Loucy (cell line): Measurements from ENCODE around the gene MBD6.

Experiments
- H2AFZ ChIP-seq: fragments of 200-600 bp; sonication (generic); 2 replicates; pipeline ENCODE4 v1.6.0; 2016; ENCODE audit warnings: antibody characterized with exemption, mild to moderate bottlenecking, low read length, moderate library complexity
- H3F3A ChIP-seq: fragments of 200-600 bp; 2 replicates; pipeline ENCODE4 v1.6.0; 2016; ENCODE audit warnings: antibody characterized with exemption, low read depth, mild to moderate bottlenecking
- H3K27me3 ChIP-seq: fragments of 200-600 bp; sonication (generic); 2 replicates; pipeline ENCODE4 v1.6.1; 2014; ENCODE audit warnings: low read length, mild to moderate bottlenecking; ENCODE audit not compliant: insufficient read depth, poor library complexity, severe bottlenecking
- H3K36me3 ChIP-seq: fragments of 200-600 bp; sonication (generic); 2 replicates; pipeline ENCODE4 v1.6.1; 2016; ENCODE audit warnings: low read length; ENCODE audit not compliant: insufficient read depth
- H3K4me1 ChIP-seq: fragments of 200-600 bp; sonication (generic); 2 replicates; pipeline ENCODE4 v1.5.1; 2014; ENCODE audit warnings: low read length, mild to moderate bottlenecking; ENCODE audit not compliant: insufficient read depth, poor library complexity, severe bottlenecking
- H3K4me2 ChIP-seq: fragments of 200-600 bp; sonication (generic); 2 replicates; pipeline ENCODE4 v1.6.0; 2014; ENCODE audit warnings: antibody characterized with exemption, low read length, low read depth, mild to moderate bottlenecking; ENCODE audit not compliant: poor library complexity, severe bottlenecking
- H3K4me3 ChIP-seq: fragments of 200-600 bp; sonication (generic); 2 replicates; pipeline ENCODE4 v1.5.1; 2014; ENCODE audit warnings: low read length, mild to moderate bottlenecking, mixed read lengths; ENCODE audit not compliant: poor library complexity, severe bottlenecking
- H3K79me2 ChIP-seq: fragments of 200-600 bp; sonication (generic); 2 replicates; pipeline ENCODE4 v1.6.1; 2014; ENCODE audit warnings: low read length; ENCODE audit not compliant: insufficient read depth
- H3K9ac ChIP-seq: fragments of 200-600 bp; sonication (generic); 2 replicates; pipeline ENCODE4 v1.6.0; 2014; ENCODE audit warnings: mild to moderate bottlenecking, low read depth, low read length, moderate library complexity; ENCODE audit not compliant: poor library complexity, severe bottlenecking
- H3K9me2 ChIP-seq: fragments of 200-600 bp; sonication (generic); replicated peaks from 2 replicates; pipeline ENCODE4 v1.6.1; 2016; ENCODE audit warnings: low read depth, low read length, mixed read lengths
- H3K9me3 ChIP-seq: fragments of 200-600 bp; sonication (generic); 2 replicates; pipeline ENCODE4 v1.6.1; 2014; ENCODE audit warnings: mild to moderate bottlenecking, antibody characterized with exemption, low read length, low read depth; ENCODE audit not compliant: insufficient read depth
- H4K20me1 ChIP-seq: fragments of 200-600 bp; sonication (generic); 2 replicates; pipeline ENCODE4 v1.6.0; 2014; ENCODE audit warnings: antibody characterized with exemption, low read length, mild to moderate bottlenecking; ENCODE audit not compliant: insufficient read depth, poor library complexity, severe bottlenecking
- EZH2phosphoT487 ChIP-seq: fragments of 200-600 bp; IDR thresholded peaks from 2 replicates; pipeline ENCODE4 v1.6.1; 2018; ENCODE audit warnings: antibody characterized with exemption, mild to moderate bottlenecking, moderate library complexity, borderline replicate concordance
- TF ChIP-seq, protein P1 (sequence below): fragments of 200-600 bp; sonication (generic); conservative IDR thresholded peaks from 2 replicates; pipeline ENCODE4 v1.5.1; 2014; ENCODE audit warnings: mild to moderate bottlenecking, antibody characterized with exemption, low read length

The MBD6 gene

DNA sequence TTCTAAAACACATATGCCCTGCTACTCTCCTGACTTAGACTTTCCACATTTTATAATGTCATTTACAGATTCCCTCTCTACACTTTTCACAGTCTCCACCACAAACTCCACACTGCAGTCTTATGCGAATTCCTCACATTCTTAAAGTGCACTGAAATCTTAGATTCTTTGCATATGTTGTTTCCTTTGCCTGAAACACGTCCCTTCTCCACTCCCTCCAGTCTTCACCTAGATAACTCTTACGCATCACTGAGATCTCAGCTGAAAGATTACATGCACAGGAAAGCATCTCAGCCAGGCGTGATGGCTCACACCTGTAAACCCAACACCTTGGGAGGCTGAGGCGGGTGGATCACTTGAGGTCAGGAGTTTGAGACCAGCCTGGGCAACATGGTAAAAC lies 39.2 kb upstream of the MBD6 start:
- Histone ChIP-seq H3K9ac (no peak overlapping the region), H3K4me2 (no peak overlapping the region)

DNA sequence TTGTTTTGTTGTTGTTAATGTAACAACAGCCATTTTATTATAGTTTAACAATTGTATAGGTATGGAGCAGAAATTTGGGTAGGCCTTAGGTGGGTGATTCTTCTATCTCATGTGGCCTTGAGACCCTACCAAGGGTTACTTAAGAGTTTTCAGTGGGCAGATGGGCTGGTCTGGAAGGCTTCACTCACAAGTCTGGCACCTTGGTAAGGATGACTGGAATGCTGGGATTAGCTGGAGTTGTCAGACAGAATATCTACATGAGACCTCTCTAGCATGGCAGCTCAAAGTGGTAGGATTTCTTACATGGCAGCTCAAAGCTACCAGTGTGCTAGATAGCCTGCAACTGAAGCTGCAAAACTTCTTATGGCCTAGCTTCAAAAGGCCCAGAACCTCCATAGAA lies 36.9 kb upstream of the MBD6 start:
- H3K4me2 ChIP-seq, result no peak overlapping the region
- H2AFZ ChIP-seq, result no peak overlapping the region

More for the DNA sequence above, 39.2 kb upstream of the MBD6 start:
- 0 out of 2 replicates have a peak overlapping the region, but pooled peaks have one; percentile 52 for H2AFZ ChIP-seq
- H3K36me3 ChIP-seq, result no peaks in the 10 kb centered on the region
- TF ChIP-seq, protein P1, sequence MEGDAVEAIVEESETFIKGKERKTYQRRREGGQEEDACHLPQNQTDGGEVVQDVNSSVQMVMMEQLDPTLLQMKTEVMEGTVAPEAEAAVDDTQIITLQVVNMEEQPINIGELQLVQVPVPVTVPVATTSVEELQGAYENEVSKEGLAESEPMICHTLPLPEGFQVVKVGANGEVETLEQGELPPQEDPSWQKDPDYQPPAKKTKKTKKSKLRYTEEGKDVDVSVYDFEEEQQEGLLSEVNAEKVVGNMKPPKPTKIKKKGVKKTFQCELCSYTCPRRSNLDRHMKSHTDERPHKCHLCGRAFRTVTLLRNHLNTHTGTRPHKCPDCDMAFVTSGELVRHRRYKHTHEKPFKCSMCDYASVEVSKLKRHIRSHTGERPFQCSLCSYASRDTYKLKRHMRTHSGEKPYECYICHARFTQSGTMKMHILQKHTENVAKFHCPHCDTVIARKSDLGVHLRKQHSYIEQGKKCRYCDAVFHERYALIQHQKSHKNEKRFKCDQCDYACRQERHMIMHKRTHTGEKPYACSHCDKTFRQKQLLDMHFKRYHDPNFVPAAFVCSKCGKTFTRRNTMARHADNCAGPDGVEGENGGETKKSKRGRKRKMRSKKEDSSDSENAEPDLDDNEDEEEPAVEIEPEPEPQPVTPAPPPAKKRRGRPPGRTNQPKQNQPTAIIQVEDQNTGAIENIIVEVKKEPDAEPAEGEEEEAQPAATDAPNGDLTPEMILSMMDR, result no peak
- TF ChIP-seq EZH2phosphoT487, result no peak
- H3F3A ChIP-seq, result peaks cover 8% of the 10 kb centered on the region; the same call in 1 of the 2 replicates
- peaks cover 3% of the 10 kb centered on the region for H4K20me1 ChIP-seq
- H3K4me3 ChIP-seq, result no peak overlapping the region
- H3K9me2 ChIP-seq, result no peaks in the 10 kb centered on the region
- no peaks in the 10 kb centered on the region for H3K9me3 ChIP-seq
- H3K79me2 ChIP-seq, result peaks cover 12% of the 10 kb centered on the region
- H3K27me3 ChIP-seq, result no peaks in the 10 kb centered on the region
- H3K4me1 ChIP-seq, result peaks cover 32% of the 10 kb centered on the region

DNA sequence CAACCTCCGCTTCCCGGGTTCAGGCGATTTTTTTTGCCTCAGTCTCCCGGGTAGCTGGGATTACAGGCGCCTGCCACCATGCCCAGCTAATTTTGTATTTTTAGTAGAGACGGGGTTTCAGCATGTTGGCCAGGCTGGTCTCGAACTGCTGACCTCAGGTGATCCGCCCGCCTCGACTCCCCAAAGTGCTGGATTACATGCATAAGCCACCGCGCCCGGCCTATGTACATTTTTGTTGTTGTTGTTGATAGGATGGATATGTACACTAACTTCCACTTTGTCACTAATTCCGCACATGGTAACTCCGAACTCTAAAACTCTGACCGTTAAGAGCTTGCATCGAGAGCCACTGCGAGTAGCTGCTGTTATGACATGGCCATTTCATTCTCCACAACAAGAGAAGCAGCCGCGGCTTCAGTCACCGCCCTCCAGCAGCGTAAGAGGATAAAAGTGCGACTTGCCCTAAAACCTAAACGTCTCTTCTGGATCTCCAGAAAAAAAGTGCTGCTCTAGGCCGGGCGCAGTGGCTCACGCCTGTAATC lies 35.5 kb upstream of the MBD6 start:
- TF ChIP-seq, protein P1, result no peak
- no peak for TF ChIP-seq EZH2phosphoT487
- Histone ChIP-seq H3K9ac (no peak overlapping the region), H3K79me2 (peaks cover 32% of the 10 kb centered on the region), H3K9me3 (no peaks in the 10 kb centered on the region), H4K20me1 (peaks cover 25% of the 10 kb centered on the region), H2AFZ (peak overlapping the region; percentile 71), H3F3A (no peaks in the 10 kb centered on the region), H3K4me1 (peaks cover 19% of the 10 kb centered on the region), H3K36me3 (peaks cover 19% of the 10 kb centered on the region; the same call in 1 of the 2 replicates), H3K9me2 (no peaks in the 10 kb centered on the region), H3K4me2 (no peak overlapping the region), H3K27me3 (no peaks in the 10 kb centered on the region), H3K4me3 (no peak overlapping the region)

More for the DNA sequence above, 36.9 kb upstream of the MBD6 start:
- H3F3A ChIP-seq, result 0 out of 2 replicates have a peak, but pooled peaks cover 3% of the 10 kb centered on the region
- H3K9me2 ChIP-seq, result no peaks in the 10 kb centered on the region
- peaks cover 8% of the 10 kb centered on the region; the same call in 1 of the 2 replicates for H3K36me3 ChIP-seq
- no peaks in the 10 kb centered on the region for H3K27me3 ChIP-seq
- peaks cover 25% of the 10 kb centered on the region for H3K4me1 ChIP-seq
- H3K79me2 ChIP-seq, result peaks cover 27% of the 10 kb centered on the region
- TF ChIP-seq, protein P1, result no peak
- TF ChIP-seq EZH2phosphoT487, result no peak
- H3K4me3 ChIP-seq, result no peak overlapping the region
- no peaks in the 10 kb centered on the region for H3K9me3 ChIP-seq
- H3K9ac ChIP-seq, result no peak overlapping the region
- peaks cover 23% of the 10 kb centered on the region for H4K20me1 ChIP-seq
